HG03175 (cell line): ENCODE measurements around the gene SLC8A1.
A peak's percentile ranks its signal among the peaks of the same experiment; 100 is the strongest.

Experiments used
- ATAC-seq: cut with Tn5 transposase; IDR thresholded peaks from one replicate; pipeline ENCODE4 v1.9.1; 2021; ENCODE audit warnings: mild to moderate bottlenecking, moderate library complexity; ENCODE audit not compliant: unreplicated experiment

SLC8A1 gene

DNA sequence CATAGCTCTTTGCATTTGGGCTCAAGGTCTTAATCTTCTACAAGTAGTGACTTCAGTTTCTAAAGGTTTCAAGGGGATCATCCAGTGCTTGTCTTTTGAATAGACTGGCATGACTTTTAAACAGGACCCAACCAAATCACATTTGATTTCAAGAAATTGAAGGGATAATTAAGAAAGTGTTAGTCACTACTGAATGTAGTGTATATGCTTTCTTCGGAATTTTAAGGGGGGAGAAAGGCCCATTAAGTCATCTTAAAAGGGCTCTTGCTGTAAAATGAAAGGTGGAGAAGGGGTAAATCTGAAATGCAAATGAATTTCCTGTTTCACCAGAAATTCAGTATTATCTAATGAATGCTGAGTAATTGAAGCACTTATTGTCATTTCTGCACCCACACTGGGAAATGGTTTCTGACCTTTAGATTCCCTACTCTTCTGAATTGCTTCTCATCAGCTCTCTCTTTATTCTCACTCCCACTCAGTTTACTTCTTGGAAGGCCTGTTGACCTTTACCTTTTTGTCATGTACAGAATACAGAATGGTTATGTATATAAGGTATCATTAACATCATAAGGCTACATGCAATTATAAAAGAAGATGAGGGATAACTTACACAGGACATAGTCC, 241.4 kb downstream of the SLC8A1 start:
- ATAC-seq = no peak

DNA sequence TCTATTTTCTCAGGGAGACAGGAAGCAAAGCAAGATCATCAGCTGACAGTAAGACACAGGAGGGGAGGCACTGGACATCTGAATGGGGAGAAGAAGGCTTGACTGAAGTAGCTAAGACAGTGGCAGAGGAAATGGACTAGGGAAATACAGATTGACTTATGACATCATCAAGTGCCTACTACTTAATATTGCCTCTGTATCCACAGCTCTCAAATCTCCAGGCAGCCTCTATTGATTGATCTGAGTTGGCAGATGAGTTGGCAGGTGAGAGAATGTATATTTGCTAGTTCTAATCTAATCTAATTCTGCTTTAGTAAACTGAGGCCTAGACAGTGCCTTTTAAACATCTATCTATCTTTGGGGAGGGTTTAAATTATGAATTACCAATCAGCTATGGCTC, 242.1 kb downstream of the SLC8A1 start:
- no peak for ATAC-seq

- ATAC-seq = no peak
Measured at GRCh38 chr2:40208463-40208862, 243.4 kb downstream of the SLC8A1 start.

DNA sequence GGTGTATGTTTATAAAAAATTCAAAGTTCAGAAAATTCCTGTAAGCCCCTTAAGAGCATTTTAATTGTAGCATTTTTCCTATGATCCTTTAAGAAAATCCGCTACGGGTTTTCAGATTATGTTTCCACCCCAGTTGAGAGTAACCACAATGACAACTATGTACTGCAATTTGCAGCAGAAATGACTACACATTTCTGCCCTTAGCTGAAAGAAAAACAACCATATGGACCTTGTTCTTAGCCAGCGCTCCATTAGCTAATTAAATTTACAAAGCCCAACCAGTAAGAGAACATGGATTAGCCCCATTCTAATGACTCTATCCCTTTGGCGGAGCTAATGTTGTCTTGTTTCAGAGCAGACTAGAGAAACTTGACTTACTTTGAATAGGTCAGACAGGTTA, 247.6 kb downstream of the SLC8A1 start:
- ATAC-seq = no peak

- no peak for ATAC-seq
Measured at GRCh38 chr2:40202798-40203400, 249.0 kb downstream of the SLC8A1 start.

- ATAC-seq = no peak
Measured at GRCh38 chr2:40201425-40201824, 250.5 kb downstream of the SLC8A1 start.

DNA sequence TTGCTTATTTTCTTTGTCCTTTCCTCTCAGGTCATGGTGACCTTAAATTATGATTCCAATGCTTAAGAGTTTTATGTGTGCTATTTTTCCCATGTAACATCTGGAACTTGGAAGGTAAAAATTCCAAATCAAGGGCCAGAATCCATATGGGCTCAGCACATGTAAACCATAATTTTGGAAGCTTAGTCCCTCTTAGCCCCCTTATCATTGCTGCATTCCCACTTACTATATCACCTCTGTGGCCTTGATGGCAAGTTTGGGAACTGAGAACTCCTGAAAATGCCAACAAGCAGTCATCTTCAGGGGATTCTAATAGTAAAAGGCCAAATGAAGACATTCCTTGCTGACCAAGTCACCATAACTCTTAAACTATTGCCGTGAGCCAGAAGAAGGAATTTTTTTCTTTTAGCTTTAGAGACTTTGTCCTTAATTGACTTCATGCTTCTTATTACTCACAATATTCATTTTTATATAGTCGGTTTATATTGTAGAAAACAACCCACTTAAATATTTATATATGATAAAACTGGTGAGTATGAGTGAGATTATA, 251.4 kb downstream of the SLC8A1 start:
- ATAC-seq = no peak

- ATAC-seq = no peak
Measured at GRCh38 chr2:40199771-40200170, 252.1 kb downstream of the SLC8A1 start.

DNA sequence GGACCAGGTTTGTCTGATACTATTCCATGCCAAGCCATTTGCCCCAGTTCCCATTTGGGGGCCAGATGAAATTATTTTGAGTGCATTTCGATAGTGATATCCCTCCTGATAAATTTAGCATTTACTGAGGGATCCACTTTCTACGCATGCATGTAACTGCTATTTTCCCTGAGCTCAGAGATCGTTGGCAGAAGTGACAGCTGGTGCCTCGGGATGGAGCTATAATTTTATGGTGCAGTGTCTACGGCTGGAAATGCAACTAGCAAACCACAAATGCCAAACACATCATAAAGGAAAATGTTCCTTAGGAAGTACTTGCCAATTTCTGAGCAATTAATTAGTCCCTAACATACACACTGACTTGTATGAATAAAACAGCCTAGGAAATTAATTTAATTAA, 254.8 kb downstream of the SLC8A1 start:
- no peak for ATAC-seq

DNA sequence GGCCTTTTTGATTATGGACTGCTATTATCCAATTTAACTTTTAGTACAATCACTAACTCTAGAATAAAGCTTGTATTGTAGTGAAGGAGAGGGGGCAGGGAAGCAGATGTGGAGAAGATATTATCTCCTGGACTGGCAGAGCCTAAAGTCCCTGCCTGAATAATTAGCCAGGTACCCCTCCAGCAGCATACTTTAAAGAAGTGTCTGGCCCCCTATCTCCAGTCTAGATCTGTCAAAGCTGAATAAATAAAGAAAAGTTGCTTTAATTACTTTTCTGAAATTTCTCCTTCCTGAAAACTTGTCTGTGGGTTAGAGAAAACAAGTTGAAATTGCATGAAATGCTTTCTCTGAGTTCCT, 258.2 kb downstream of the SLC8A1 start:
- no peak for ATAC-seq

DNA sequence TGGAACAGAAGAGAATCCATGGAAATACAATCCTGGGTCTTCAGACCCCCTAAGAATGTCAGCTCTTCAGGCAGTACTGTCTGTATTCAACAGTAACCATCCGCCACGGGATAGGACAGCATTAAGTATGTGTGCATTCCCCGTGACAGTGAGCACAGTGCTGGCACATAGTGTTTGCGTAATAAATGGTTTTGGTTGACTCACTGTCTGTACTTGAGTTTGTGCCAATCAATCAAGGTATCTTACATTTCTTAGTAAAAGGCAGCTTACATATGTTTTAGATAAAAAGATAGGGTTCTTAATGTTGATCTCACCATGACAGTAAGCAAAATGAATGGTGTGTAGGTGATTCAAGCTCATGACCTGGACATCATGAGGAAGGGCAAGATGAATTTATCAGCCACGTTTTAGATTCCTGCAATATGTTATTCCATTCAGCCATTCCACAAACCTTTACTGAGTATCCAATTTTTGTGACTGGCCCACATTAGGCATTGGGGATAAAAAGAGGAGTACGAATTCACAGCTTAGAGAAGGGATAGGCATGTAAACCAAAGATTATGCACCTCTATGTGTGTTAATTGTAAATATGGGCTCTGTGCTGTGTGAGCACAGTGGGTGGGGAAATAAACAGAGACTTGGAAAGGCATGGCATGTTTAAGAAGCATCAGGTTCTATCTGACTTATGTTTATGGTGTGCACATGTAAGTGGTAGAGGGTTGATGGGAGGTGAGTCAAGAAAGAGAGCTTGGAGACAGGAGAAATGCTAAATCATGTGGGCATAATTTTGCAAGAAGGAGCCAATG, 258.8 kb downstream of the SLC8A1 start:
- ATAC-seq = no peak

- ATAC-seq = no peak
Measured at GRCh38 chr2:40190457-40190856, 261.4 kb downstream of the SLC8A1 start.

DNA sequence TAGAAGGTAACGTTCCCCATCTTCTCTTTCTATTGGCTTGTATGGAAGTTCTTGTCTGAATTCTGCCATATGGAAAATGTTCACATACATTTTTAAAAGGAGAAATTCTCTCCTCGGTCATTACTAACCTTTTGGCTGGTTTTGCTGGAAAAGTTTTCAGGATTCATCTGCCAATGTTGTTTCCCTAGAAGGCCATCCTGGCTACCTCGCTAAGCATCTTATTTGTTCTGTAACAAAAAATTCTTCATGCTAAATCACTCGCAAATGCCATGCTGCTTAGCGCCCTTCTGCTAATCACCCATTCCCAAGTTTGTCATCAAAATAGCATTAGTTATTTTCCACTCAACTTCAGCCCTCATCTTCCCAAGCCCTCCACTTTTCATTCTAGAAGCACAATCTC, 262.0 kb downstream of the SLC8A1 start:
- ATAC-seq = no peak

DNA sequence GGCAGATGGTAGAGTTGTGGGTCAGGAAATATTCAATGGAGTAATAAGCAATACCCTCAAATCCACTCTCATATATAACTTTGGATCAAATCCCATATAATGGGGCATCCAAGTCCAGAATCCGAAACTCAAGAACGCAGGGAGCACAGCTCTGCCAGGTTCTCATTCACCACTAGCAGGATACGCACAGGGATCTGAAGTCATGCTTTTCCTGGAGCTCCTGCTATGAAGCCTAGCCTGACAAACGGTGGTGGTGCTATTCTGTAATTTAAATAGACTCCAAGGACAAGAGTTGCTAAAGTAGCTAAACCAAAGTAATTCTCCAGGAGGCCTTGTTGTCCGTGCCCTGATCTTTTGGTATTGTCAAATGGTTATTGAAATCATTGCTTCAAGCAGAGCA, 264.8 kb downstream of the SLC8A1 start:
- ATAC-seq = no peak

- no peak for ATAC-seq
Measured at GRCh38 chr2:40184551-40184950, 267.3 kb downstream of the SLC8A1 start.

DNA sequence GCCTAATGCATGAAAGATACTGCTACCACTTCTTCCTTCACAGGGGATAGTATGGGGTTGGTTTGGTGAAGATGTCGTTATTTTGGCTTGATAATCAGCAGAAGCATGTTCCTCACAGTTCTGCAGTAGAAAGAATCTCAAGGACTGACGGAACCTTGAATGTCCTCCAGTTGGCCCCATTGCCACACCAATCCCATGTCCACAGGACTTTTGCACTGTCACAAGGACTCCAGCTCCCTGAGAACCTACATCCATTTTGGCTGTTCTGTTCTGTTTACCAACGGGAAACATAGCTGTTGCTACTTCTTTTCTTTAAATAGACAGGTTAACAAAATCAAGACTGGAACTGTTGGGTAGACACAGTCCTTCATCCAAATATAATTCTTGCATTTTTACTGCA, 270.0 kb downstream of the SLC8A1 start:
- ATAC-seq = no peak

DNA sequence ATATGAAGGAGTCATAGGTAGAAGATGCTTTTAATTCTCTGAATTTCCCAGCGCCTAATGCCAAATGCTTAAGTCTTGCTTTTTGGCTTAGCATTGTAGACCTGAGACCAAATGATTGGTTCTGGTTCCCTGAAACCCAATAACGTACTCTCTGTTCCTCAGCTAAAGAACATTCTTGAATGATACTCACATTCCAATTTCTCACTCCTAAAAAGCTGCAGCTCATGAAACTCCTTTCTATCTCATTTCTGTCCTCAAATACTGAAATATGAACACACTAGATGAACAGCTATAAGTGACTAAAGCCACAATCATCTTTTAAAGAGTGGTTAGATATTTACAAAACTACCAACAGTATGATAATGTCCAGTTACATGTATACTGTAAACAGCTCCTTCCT, 272.1 kb downstream of the SLC8A1 start:
- ATAC-seq = no peak

GRCh38 chr2:40178971-40179370, 272.9 kb downstream of the SLC8A1 start:
- peak; percentile 88 for ATAC-seq

- ATAC-seq = no peak
Measured at GRCh38 chr2:40178171-40178778, 273.6 kb downstream of the SLC8A1 start.

GRCh38 chr2:40177366-40177765, 274.5 kb downstream of the SLC8A1 start:
- ATAC-seq = no peak

DNA sequence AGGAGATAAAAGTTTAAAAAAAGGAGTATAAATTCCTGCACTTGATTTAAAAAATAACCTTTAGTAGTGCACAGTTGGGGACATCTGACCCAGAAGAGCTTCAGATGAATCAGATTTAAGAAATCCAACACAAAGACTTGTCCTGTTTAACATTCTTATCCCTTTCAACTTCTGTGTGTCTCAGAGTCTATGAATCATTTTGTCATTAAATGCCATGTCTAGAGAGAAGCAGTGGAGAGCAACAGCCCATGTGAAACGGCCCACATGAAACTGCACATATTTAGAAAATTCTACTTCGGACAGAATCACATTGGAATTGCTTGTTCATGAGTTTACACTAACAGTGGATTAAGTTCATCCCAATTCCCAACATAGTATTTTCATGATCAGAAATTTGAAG, 278.6 kb downstream of the SLC8A1 start:
- ATAC-seq = no peak

GRCh38 chr2:40169856-40170255, 282.0 kb downstream of the SLC8A1 start:
- no peak for ATAC-seq
